ENCODE data around the gene PPP1R9B.

PPP1R9B gene

GRCh38 chr17:50114849-50115357 lies 35.6 kb downstream of the PPP1R9B start:
- FAIRE-seq, result no peak
- no peak for DNase-seq (ENCODE audit: extremely low spot score, insufficient read length, low read depth)

- FAIRE-seq (no peak), DNase-seq (ENCODE audit: extremely low spot score, insufficient read length, low read depth) (no peak)
Measured at GRCh38 chr17:50114401-50114800, 36.1 kb downstream of the PPP1R9B start.

GRCh38 chr17:50113624-50114320 lies 36.7 kb downstream of the PPP1R9B start:
- FAIRE-seq (no peak), DNase-seq (ENCODE audit: extremely low spot score, insufficient read length, low read depth) (no peak)

GRCh38 chr17:50112694-50113093 lies 37.8 kb downstream of the PPP1R9B start:
- DNase-seq (ENCODE audit: extremely low spot score, insufficient read length, low read depth), result no peak
- no peak for FAIRE-seq

- FAIRE-seq, result no peak
- no peak for DNase-seq (ENCODE audit: extremely low spot score, insufficient read length, low read depth)
Measured at GRCh38 chr17:50111673-50112655, 38.5 kb downstream of the PPP1R9B start.

- FAIRE-seq (no peak), DNase-seq (ENCODE audit: extremely low spot score, insufficient read length, low read depth) (no peak)
Measured at GRCh38 chr17:50110591-50111349, 39.7 kb downstream of the PPP1R9B start.

GRCh38 chr17:50109785-50110184 lies 40.7 kb downstream of the PPP1R9B start:
- DNase-seq (ENCODE audit: extremely low spot score, insufficient read length, low read depth) (no peak), FAIRE-seq (no peak)

- FAIRE-seq (no peak), DNase-seq (ENCODE audit: extremely low spot score, insufficient read length, low read depth) (no peak)
Measured at GRCh38 chr17:50109207-50109606, 41.3 kb downstream of the PPP1R9B start.

GRCh38 chr17:50108556-50108955 lies 41.9 kb downstream of the PPP1R9B start:
- FAIRE-seq, result no peak
- DNase-seq (ENCODE audit: extremely low spot score, insufficient read length, low read depth), result no peak

GRCh38 chr17:50107790-50108414 lies 42.6 kb downstream of the PPP1R9B start:
- DNase-seq (ENCODE audit: extremely low spot score, insufficient read length, low read depth) (no peak), FAIRE-seq (no peak)

- FAIRE-seq (no peak), DNase-seq (ENCODE audit: extremely low spot score, insufficient read length, low read depth) (no peak)
Measured at GRCh38 chr17:50106393-50107131, 43.9 kb downstream of the PPP1R9B start.

- no peak for FAIRE-seq
- DNase-seq (ENCODE audit: extremely low spot score, insufficient read length, low read depth), result no peak
Measured at GRCh38 chr17:50105811-50106210, 44.7 kb downstream of the PPP1R9B start.

GRCh38 chr17:50103941-50104340 lies 46.5 kb downstream of the PPP1R9B start:
- FAIRE-seq, result no peak

GRCh38 chr17:50103252-50103651 lies 47.2 kb downstream of the PPP1R9B start:
- FAIRE-seq, result no peak
- no peak for DNase-seq (ENCODE audit: extremely low spot score, insufficient read length, low read depth)

More at GRCh38 chr17:50103941-50104340, 46.5 kb downstream of the PPP1R9B start:
- DNase-seq (ENCODE audit: extremely low spot score, insufficient read length, low read depth), result no peak

- FAIRE-seq (no peak), DNase-seq (ENCODE audit: extremely low spot score, insufficient read length, low read depth) (no peak)
Measured at GRCh38 chr17:50102164-50102991, 48.1 kb downstream of the PPP1R9B start.

- FAIRE-seq, result no peak
Measured at GRCh38 chr17:50101346-50102163, 48.9 kb downstream of the PPP1R9B start.

GRCh38 chr17:50100921-50101345 lies 49.5 kb downstream of the PPP1R9B start:
- DNase-seq (ENCODE audit: extremely low spot score, insufficient read length, low read depth), result no peak
- FAIRE-seq, result no peak

More at GRCh38 chr17:50101346-50102163, 48.9 kb downstream of the PPP1R9B start:
- DNase-seq (ENCODE audit: extremely low spot score, insufficient read length, low read depth), result no peak
